Stimulated activated CD8-positive, alpha-beta memory T cell treated with anti-CD3 and anti-CD28 coated beads, Interleukin-4, amount 100 ng/mL, for 4 hours (primary cell): ENCODE data around the gene KCNB1.

Experiments used
- DNase-seq, 2 donors: peaks; one replicate each; pipeline ENCODE4 v3.0.0-alpha.2; 2020; ENCODE audit warnings: low read depth in 2 of 2, low spot score in 1 of 2

Gene KCNB1

GRCh38 chr20:49393803-49394202 lies 88.7 kb downstream of the KCNB1 start:
- DNase-seq, result no peak

GRCh38 chr20:49392745-49393144 lies 89.7 kb downstream of the KCNB1 start:
- no peak for DNase-seq

- DNase-seq, result no peak
Measured at GRCh38 chr20:49391404-49392245, 90.8 kb downstream of the KCNB1 start.

DNA sequence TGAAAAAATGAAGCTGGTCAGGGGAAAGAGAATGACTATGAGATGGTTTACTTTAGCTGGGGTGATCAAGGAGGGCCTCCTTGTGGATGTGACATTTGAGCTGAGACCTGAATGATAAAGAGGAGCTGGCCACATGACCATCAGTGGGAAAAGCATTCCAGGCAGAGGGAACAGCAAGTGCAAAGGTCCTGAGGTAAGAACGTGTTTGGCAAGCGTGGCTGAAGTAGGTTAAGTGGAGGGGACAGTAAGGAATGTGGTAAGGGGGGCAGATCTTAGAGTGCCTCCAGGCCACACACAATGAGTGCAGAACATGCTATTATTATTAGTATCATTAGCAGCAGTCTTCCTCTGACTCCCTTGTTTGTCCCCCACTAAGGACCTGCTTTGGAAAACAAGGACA lies 92.6 kb downstream of the KCNB1 start:
- no peak for DNase-seq

DNA sequence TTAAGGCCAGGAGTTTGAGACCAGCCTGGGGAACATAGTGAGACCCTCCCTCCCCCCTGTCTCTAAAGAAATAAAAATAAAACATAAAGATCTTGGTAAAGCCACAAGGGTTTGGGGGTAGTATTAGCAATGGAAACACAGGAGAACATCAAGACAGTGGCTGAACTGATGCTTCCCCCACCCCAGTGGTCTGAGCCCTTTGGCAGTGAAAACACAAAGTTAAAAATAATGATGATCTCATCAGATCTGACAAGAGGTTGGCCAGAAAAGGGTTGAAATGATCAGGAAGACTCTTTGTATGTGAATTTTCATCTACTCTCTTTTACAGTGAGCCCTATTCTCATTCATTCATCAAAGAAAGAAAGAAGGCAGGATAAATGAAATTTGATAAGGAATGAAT lies 93.7 kb downstream of the KCNB1 start:
- DNase-seq, result no peak

- DNase-seq, result no peak
Measured at GRCh38 chr20:49387581-49387939, 94.9 kb downstream of the KCNB1 start.

DNA sequence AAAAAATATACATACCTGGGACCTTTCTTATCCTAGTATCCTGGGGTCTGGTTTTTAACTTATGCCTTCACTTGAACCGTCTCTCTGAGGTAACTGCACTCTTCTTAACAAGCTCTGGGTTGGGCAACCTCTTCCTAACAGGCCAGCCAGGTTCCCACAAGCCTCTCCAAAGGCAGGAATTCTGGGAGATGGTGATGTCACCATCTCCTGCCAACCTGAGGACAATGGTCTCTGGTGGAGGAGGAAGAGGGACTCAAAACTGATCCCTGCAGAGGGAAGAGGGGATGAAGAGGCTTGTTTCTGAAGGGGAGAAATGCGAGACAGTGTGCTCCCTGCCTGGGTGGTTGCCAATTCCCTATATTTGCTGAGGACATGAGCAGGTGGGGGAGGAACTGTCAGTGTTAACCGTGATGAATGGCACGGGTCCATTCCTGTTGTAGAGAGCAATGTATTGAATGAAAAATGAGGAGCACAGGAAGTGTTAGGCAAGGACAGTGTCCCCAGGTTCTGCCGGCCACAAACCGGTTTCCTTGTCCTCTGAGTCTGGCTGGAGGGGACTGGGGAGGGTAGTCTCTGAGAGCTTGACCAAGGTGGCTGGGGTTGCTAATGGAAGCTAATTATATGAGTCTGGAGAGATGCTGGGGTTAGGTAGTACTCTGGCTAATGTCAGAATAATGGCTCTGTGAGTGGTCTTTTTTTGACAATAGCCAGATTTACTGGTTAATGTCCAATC lies 95.5 kb downstream of the KCNB1 start:
- DNase-seq, result no peak

DNA sequence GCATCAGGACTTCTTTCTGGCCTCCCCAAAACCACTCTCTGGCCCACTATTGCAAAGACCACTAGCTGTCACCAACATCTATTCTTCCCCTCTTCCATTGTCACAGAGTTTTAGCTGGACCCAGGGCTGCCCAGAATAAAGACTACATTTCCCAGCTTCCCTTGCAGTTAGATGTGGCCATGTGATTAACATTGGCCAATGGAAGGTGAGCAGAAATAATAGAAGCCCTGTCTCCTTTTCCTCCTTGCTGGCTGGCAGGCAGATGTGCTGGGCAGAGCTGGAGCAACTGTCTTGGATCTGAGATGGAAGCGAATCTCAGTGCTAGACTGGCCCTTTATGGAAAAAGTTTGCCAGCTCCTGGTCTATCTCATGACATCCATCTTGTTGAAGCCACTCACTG lies 97.0 kb downstream of the KCNB1 start:
- no peak for DNase-seq

- peak; percentile 3 to 33 for DNase-seq
Measured at GRCh38 chr20:49384437-49385434, 97.7 kb downstream of the KCNB1 start.

DNA sequence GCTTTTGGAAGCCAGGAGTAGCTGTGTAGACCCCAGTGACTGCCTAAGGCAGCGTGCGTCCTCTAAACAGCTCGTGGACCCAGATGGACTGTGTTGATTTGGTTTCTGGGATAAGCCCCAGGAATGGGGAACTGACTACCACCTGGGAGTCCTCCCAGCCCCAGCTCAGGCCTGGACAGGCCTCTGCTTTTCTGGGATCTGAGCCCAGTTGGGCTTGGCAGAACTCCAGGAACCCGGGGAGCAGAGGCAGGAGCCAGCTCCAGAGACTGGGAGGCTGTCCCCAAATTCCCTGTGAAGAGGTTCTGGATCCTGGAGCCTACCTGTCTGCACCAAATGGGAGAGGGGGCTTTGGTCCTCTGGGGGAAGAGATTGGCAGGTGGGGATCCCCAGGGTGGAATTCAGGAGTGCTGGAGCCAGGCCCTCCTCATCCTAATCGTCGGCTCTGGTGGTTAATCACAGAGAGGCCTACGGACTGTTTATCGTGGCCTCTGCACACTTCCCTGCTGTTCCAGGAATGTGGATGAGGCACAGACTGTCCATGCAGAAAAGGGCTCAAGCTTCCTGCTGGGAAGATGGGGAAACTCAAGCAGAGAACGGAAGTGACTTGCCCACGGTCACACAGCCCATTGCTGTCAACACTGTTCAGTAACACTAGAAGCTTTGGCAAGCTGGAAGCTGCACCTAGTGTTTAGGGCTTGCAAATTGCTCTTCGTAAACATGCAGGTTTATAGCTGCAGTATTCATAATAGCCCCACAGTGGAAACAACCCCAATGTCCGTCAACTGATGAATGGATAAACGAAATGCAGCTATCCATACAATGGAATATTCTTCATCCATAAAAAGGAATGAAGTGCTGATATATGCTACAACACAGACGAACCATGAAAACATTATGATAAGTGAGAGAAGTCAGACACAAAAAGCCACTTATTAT lies 100.6 kb downstream of the KCNB1 start:
- no peak for DNase-seq

GRCh38 chr20:49380337-49380780 lies 102.1 kb downstream of the KCNB1 start:
- no peak for DNase-seq

- no peak for DNase-seq
Measured at GRCh38 chr20:49379338-49379737, 103.1 kb downstream of the KCNB1 start.

DNA sequence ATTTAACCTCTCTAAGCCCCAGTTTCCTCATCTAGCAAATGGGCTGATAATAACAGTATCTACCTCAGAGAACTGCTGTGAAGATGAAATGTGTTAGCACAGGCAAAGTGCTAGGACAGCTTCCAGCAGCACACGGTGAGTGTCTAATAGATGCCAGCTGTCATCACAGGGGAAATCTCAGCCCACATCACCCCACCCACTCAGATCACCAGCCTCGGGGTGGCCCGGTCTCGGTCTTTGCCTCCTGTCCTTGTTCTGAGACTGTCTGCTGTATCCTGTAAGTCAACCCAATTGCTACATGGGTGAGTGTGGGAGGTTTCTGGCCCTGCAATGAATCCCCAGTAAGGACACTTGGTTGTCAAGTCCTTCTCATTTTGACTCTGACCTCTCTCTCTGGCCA lies 105.1 kb downstream of the KCNB1 start:
- no peak for DNase-seq

GRCh38 chr20:49375170-49375569 lies 107.3 kb downstream of the KCNB1 start:
- no peak for DNase-seq

- no peak for DNase-seq
Measured at GRCh38 chr20:49372095-49372734, 110.3 kb downstream of the KCNB1 start.

DNA sequence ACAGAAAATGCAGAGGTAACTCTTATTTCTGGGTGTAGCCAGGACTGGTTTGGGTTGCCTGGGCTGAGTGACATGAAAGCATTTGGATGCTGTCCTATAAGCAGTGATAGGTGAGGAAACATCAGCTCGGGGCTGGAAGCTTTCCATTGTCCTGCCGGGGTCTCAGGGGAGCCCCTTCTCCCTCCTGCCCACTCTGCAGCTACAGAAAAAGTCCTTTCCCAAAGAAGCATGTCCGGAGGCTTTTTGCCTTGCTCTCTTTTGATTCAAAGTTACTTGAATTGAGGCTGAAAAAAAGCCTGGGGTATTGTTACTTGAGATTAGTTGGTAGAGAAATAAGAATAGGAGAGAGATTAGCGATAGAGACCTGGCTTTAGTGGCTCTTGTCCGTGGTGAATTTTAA lies 113.9 kb downstream of the KCNB1 start:
- no peak for DNase-seq

GRCh38 chr20:49367113-49367512 lies 115.4 kb downstream of the KCNB1 start:
- no peak for DNase-seq

DNA sequence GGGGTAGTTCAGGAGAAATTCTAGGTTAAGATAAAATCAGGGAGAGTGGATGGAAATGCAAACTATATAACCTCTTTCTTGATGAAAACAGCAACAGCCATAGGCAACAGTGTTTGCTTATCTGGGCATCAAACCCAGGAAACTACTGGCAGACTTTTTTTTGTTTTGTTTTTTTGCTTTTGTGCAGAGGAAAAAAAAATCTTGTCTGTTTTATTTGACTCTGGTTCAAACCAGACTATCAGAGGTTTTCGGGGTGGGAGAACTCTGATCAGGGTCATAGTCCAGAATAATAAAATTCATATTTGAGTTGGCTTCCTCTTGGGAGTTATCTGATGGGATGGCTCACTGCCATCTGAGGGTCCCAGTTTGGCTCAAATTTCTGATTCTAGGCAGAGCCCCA lies 115.8 kb downstream of the KCNB1 start:
- no peak for DNase-seq

GRCh38 chr20:49361862-49362660 lies 120.4 kb downstream of the KCNB1 start:
- no peak for DNase-seq
